Muscle of leg (tissue), 11 donors: ENCODE data around the gene CAMK2D. TPM values are rescaled to one million over a fixed set of nuclear protein-coding genes. Genes with fewer than 3 reads are reported as not detected.
A peak's percentile ranks its signal among the peaks of the same experiment; 100 is the strongest.
"Not testable (repeated sequence)": the region's sequence is repeated elsewhere in the genome, so short reads cannot be mapped to it uniquely, and the experiment has no call there.

Source experiments
- DNase-seq: peaks from one replicate; pipeline ENCODE4 v3.0.0; 2013
- H3K27ac ChIP-seq: one replicate; pipeline ENCODE4 v1.5.1; 2013; ENCODE audit warnings: mild to moderate bottlenecking, low read length, control low read depth
- H3K27me3 ChIP-seq: one replicate; pipeline ENCODE4 v1.6.1; 2013; ENCODE audit warnings: low read length; ENCODE audit not compliant: control insufficient read depth, insufficient read depth
- H3K36me3 ChIP-seq: one replicate; pipeline ENCODE4 v1.6.1; 2013; ENCODE audit warnings: low read length; ENCODE audit not compliant: control insufficient read depth, insufficient read depth
- H3K4me1 ChIP-seq: one replicate; pipeline ENCODE4 v1.6.1; 2013; ENCODE audit warnings: low read length; ENCODE audit not compliant: control insufficient read depth, insufficient read depth
- H3K4me3 ChIP-seq: one replicate; pipeline ENCODE4 v1.5.1; 2013; ENCODE audit warnings: low read length, control low read depth
- H3K9me3 ChIP-seq: replicated peaks from 2 replicates; pipeline ENCODE4 v1.6.1; 2013; ENCODE audit warnings: low read depth, low read length; ENCODE audit not compliant: control insufficient read depth
- WGBS: methylation state at CpG from one replicate; pipeline ENCODE4 v1.1.5; 2013; ENCODE audit warnings: missing lambda C conversion rate; ENCODE audit not compliant: insufficient coverage; 5-methylcytosine and 5-hydroxymethylcytosine counted together
- polyA plus RNA-seq, 8 donors: library from polyadenylated mRNA; unstranded; fragments of 120-200 nt; gene quantifications; one replicate each; pipeline versions ENCODE4 v1.2.1 to v1.2.3, GENCODE V29; 2013; ENCODE audit warnings: inconsistent platforms in 1 of 8, low replicate concordance in 1 of 8; ENCODE audit not compliant: insufficient read length in 8 of 8, insufficient read depth in 1 of 8
- total RNA-seq: library from RNA; stranded (reverse); fragments of 120-200 nt; gene quantifications from one replicate; pipeline ENCODE4 v1.2.4, GENCODE V29; 2013

The CAMK2D gene
- total and polyA plus RNA-seq, 9 donors, result 115 to 183 (median 150) TPM

DNA sequence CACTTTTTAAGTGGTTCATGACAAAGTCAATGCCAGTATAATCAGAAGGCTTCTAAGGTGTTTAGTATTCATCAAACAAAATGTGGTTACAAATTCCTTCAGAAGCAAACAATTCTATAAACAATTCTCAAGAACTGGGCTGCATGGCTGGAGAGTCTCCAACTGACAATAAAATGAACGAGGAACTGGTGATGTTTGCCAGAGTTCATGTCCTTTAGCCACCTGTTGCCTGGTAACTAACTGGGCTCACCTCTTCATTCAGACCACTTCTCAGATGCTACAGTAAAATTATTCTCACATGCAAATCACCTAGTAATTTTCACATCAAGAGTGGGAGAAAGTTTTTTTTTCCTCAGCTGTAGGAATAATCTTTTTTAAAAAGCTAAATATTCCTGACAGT lies 53.3 kb downstream of the CAMK2D start:
- Histone ChIP-seq H3K9me3 (no peaks in the 10 kb centered on the region), H3K4me1 (no peaks in the 10 kb centered on the region), H3K36me3 (no peaks in the 10 kb centered on the region), H3K27ac (no peak overlapping the region), H3K27me3 (no peaks in the 10 kb centered on the region), H3K4me3 (no peak overlapping the region)
- WGBS, result 0% methylated on average over 1 of the region's 1 CpG
- DNase-seq, result peak; percentile 30

DNA sequence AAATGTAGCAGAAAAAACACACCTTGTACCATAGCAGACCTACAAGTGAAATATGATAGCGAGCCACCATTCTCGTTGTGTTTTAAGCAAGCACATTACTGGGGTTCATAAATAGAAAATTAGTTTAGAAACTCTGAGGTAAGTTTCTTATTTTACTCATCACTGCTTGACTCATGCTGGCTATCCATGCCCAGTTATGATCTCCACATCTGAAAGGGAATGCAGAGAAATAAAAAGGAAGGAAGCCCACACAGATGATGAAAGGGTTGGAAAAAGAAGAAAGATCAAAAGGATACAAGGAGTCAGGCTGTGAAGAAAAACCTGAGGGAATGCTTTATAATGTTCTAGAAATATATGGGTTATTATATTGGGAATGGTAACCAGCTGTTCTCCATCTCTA lies 54.5 kb downstream of the CAMK2D start:
- WGBS, result no CpG with 5 or more reads among the region's 2 CpGs
- Histone ChIP-seq H3K27ac (no peak overlapping the region), H3K9me3 (no peaks in the 10 kb centered on the region), H3K27me3 (no peaks in the 10 kb centered on the region), H3K4me3 (no peak overlapping the region), H3K4me1 (no peaks in the 10 kb centered on the region), H3K36me3 (no peaks in the 10 kb centered on the region)
- no peak for DNase-seq

DNA sequence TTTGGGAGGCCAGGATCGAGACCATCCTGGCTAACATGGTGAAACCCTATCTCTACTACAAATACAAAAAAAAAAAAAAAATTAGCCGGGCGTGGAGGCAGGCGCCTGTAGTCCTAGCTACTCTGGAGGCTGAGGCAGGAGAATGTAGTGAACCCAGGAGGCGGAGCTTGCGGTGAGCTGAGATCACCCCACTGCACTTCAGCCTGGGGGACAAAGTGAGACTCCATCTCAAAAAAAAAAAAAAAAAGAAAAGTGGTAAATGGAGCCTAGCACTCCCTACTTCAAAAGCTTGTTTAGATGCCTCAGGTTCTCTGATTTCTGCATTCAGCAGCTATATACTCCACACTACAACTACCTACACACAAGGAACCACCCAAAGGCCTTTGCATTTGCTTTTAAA lies 56.4 kb downstream of the CAMK2D start:
- H3K36me3 ChIP-seq, H3K4me3 ChIP-seq, H3K9me3 ChIP-seq, DNase-seq, H3K27ac ChIP-seq, H3K4me1 ChIP-seq, H3K27me3 ChIP-seq: not testable (repeated sequence)
- no CpG with 5 or more reads among the region's 6 CpGs for WGBS

DNA sequence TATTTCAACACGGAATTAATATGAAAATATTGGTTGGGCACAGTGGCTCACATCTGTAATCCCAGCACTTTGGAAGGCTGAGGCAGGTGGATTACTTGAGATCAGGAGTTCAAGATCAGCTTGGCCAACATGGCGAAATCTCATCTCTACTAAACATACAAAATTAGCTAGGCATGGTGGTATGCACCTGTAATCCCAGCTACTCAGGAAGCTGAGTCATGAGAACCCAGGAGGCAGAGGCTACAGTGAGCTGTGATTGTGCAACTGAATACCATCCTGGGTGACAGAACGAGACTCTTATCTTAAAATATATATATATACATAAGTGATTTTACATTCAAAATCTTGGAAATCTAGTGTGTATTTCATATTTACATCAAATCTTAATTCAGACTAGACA lies 58.9 kb downstream of the CAMK2D start:
- H3K36me3 ChIP-seq, H3K9me3 ChIP-seq, H3K27ac ChIP-seq, H3K27me3 ChIP-seq, H3K4me1 ChIP-seq, DNase-seq, H3K4me3 ChIP-seq: not testable (repeated sequence)
- WGBS, result no CpG with 5 or more reads among the region's 3 CpGs

DNA sequence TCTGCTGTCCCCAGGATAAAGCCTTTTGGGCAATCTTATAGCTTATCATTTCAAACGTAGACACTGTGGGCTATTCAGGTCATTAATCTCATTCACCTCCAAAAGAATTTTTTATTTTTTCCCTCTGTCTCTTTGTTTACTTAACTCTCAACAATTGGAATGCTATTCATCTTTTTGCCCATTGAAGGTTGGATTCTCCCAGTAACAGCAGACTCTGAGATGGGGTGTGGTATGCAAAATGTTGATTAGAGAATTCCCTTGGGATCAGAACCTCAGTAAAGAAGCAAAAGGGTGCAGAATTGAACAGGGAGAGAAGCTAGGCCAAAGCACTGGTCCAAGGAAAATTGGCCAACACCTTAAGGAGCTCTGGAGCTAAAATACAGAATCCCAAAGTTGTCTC lies 60.4 kb downstream of the CAMK2D start:
- Histone ChIP-seq H3K27me3 (no peaks in the 10 kb centered on the region), H3K36me3 (no peaks in the 10 kb centered on the region), H3K9me3 (no peaks in the 10 kb centered on the region), H3K27ac (no peak overlapping the region), H3K4me1 (no peaks in the 10 kb centered on the region), H3K4me3 (no peak overlapping the region)
- WGBS, result 60% methylated on average over 1 of the region's 1 CpG
- no peak for DNase-seq

DNA sequence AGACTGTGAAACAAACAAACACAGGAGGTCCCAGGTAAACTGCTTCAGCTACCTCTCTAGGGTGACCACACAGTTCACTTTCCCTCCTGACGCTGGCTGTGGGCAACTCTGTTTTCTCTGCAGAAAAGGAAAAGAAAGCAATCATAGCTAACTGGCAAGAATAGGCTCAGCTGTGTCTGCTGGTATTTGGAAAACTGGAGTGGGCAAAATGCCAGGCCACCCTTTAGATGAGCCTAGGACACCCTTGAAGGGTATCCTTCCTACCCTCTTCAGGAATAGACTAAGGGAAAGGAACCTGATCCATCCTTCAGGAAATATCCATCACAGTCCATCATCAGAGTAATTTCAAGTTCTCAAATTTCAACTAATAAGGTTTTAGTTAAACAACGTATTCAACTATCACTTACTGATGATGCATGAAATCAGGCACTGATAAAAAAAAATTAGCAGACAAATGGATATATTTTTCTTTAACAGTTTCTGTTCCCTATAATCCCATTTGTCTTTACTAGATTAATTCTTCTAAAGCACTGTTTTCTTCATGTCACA lies 60.9 kb downstream of the CAMK2D start:
- Histone ChIP-seq H3K9me3 (no peaks in the 10 kb centered on the region), H3K4me3 (no peak overlapping the region), H3K27me3 (no peaks in the 10 kb centered on the region), H3K27ac (no peak overlapping the region), H3K4me1 (no peaks in the 10 kb centered on the region), H3K36me3 (no peaks in the 10 kb centered on the region)
- WGBS, result no CpG with 5 or more reads among the region's 2 CpGs
- DNase-seq, result no peak

DNA sequence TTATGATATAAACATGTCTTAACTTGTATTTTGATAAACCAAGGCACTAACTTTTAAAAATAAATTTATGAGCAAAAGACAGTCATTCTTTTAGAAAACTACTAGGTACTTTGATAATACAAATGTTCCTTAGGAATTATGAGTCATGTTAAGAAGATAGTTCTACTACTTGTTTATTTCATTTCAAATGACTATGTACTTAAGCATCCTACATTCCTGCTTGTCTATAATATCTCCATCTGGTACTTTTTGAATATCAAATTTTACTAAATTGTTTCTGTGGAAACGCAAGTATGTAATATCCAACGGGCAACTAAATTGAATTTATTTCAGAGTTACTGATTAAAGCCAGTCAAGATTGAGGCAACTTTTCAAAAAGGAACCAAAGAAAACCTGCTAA lies 61.8 kb downstream of the CAMK2D start:
- no peak for DNase-seq
- WGBS, result no CpG with 5 or more reads among the region's 2 CpGs
- Histone ChIP-seq H3K9me3 (no peaks in the 10 kb centered on the region), H3K4me3 (no peak overlapping the region), H3K4me1 (no peaks in the 10 kb centered on the region), H3K27me3 (no peaks in the 10 kb centered on the region), H3K27ac (no peak overlapping the region), H3K36me3 (no peaks in the 10 kb centered on the region)

DNA sequence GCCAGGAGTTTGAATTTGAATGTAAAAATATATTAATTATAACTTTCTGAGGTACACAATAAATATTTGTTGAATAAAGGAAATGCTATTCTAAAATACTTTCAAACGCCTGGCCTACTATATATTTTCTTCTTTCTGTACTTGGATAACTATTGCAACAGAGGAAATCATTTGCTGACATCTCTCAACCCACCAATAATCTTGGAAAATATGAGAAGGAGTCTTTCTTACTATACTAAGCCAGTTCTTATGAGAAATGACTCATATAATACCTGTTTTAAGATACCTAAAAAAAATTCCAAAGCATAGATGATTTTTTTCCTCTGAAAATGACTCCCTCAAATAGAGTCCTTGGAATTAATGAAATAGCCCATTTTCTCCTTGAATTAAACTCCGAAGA lies 64.1 kb downstream of the CAMK2D start:
- Histone ChIP-seq H3K4me3 (no peak overlapping the region), H3K36me3 (no peaks in the 10 kb centered on the region), H3K27me3 (no peaks in the 10 kb centered on the region), H3K27ac (no peak overlapping the region), H3K4me1 (peaks cover 2% of the 10 kb centered on the region), H3K9me3 (no peaks in the 10 kb centered on the region)
- no peak for DNase-seq
- WGBS, result 100% methylated on average over 1 of the region's 2 CpGs

DNA sequence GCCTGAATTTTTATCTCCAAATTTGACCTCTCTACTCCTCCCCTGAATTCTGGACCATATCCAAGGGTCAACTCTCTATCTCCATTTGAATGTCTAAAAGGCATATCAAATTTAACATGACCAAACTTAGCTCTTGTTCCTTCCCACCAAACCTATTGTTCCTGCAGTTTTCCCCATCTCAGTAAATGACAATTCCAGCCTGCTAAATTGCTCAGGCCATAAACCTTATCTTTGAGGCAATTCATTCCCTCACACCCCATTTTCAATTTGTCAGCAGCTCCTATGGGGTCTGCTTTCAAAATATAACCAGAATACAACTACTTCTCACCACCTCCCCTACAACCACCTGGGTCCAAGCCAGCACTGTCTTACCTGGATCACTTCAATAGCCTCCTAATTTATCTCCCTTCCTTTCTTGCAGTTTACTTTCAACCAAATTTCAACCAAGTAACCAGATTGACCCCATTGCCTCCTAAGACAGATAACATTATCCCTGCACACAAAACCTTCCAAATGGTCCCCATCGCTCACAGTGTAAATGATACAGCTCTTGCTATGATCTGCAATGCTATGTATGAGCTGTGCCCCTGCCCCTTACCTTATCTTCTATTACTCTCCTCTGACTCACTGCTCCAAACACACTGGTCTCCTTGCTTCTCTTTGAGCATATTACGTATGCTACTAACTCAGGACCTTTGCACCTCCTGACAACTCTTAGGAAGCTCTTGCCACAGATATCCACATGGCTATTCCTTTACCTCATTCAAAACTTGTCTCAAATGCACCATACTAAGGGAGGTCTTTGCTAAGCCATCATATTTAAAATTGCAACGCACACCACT lies 66.0 kb downstream of the CAMK2D start:
- no peak for DNase-seq
- WGBS, result 82% methylated on average over 3 of the region's 3 CpGs
- Histone ChIP-seq H3K36me3 (no peaks in the 10 kb centered on the region), H3K4me3 (no peak overlapping the region), H3K9me3 (no peaks in the 10 kb centered on the region), H3K27ac (no peak overlapping the region), H3K4me1 (peaks cover 2% of the 10 kb centered on the region), H3K27me3 (no peaks in the 10 kb centered on the region)

DNA sequence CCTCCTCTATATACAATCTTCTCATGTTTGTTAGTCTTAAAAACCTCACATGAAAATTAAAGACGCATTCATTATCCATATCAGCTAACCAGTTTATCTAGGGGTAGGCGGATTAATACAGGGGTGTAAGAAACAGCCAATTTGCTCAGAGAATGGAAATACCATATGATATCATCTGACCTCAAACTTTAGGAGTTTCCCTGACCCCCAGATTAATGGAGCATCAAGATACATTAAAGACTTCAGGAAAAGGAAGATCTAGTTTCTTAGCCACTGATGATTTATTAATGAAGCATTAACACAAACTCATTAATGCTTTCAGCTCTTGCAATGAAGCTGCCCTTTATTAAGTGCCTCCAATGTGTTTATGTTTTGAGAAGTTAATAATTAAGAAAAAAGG lies 67.5 kb downstream of the CAMK2D start:
- Histone ChIP-seq H3K36me3 (no peaks in the 10 kb centered on the region), H3K9me3 (no peaks in the 10 kb centered on the region), H3K4me1 (peaks cover 2% of the 10 kb centered on the region), H3K27me3 (no peaks in the 10 kb centered on the region), H3K4me3 (no peak overlapping the region), H3K27ac (no peak overlapping the region)
- DNase-seq, result no peak
- no CpG with 5 or more reads among the region's 2 CpGs for WGBS
